Naive thymus-derived CD4-positive, alpha-beta T cell (primary cell): ENCODE data around the gene CFAP57. TPM values are rescaled to one million over a fixed set of nuclear protein-coding genes. Genes with fewer than 3 reads are reported as not detected.
A peak's percentile ranks its signal among the peaks of the same experiment; 100 is the strongest.

Source experiments
- ATAC-seq: fragments of 150-1000 bp; cut with Tn5 transposase; 2 replicates; pipeline ENCODE4 v1.10.0; 2021; ENCODE audit warnings: mild to moderate bottlenecking, moderate library complexity
- CTCF ChIA-PET: fragments of 350-600 bp; sonication (Branson Sonifier 250); formaldehyde crosslinking; loops from one replicate; lab custom pipeline; 2021; ENCODE audit warnings: antibody characterized with exemption; lab: Charles Lee
- POLR2A ChIA-PET: fragments of 350-600 bp; sonication (Branson Sonifier 250); formaldehyde crosslinking; loops from one replicate; lab custom pipeline; 2021; ENCODE audit warnings: antibody characterized with exemption, inconsistent platforms; lab: Charles Lee
- DNase-seq, 9 donors: peaks; one replicate each; pipeline versions ENCODE4 v3.0.0 to v3.0.0-alpha.2; 2020 to 2022; ENCODE audit warnings: mixed read lengths in 1 of 9
- H3K27ac ChIP-seq: one replicate; pipeline ENCODE4 v1.7.0; 2013; ENCODE audit warnings: mild to moderate bottlenecking, low read depth, low read length, moderate library complexity
- H3K27me3 ChIP-seq, 2 donors: one replicate each; pipeline ENCODE4 v1.7.0; 2013; ENCODE audit warnings: low read length in 2 of 2, mild to moderate bottlenecking in 2 of 2, moderate library complexity in 2 of 2; ENCODE audit not compliant: control insufficient read depth in 2 of 2, insufficient read depth in 2 of 2
- H3K36me3 ChIP-seq, 3 experiments: 1 replicate in 2 of 3; 2 replicates in 1 of 3; pipeline ENCODE4 v1.7.0; 2013; ENCODE audit warnings: low read length in 3 of 3, mild to moderate bottlenecking in 3 of 3, moderate library complexity in 1 of 3; ENCODE audit not compliant: insufficient read depth in 3 of 3, control insufficient read depth in 2 of 3
- H3K4me1 ChIP-seq, 2 donors: one replicate each; pipeline ENCODE4 v1.7.0; 2013; ENCODE audit warnings: low read length in 2 of 2, mild to moderate bottlenecking in 2 of 2, moderate library complexity in 1 of 2; ENCODE audit not compliant: control insufficient read depth in 2 of 2, insufficient read depth in 2 of 2
- H3K4me3 ChIP-seq: 2 replicates; pipeline ENCODE4 v1.7.0; 2013; ENCODE audit warnings: mild to moderate bottlenecking, low read length
- H3K9me3 ChIP-seq, 3 experiments: 1 replicate in 2 of 3; 2 replicates in 1 of 3; pipeline ENCODE4 v1.7.0; 2013; ENCODE audit warnings: low read length in 3 of 3; ENCODE audit not compliant: control insufficient read depth in 2 of 3
- H3K27ac Mint-ChIP-seq, 9 donors: one replicate each; pipeline ENCODE4 v1.8.0; 2020 to 2022; ENCODE audit warnings: mixed read lengths in 9 of 9, mild to moderate bottlenecking in 8 of 9, moderate library complexity in 5 of 9, inconsistent platforms in 2 of 9
- H3K27me3 Mint-ChIP-seq, 5 donors: one replicate each; pipeline ENCODE4 v1.8.0; 2021 to 2022; ENCODE audit warnings: mixed read lengths in 5 of 5, mild to moderate bottlenecking in 1 of 5
- H3K36me3 Mint-ChIP-seq, 5 donors: one replicate each; pipeline ENCODE4 v1.8.0; 2020 to 2022; ENCODE audit warnings: mixed read lengths in 5 of 5, mild to moderate bottlenecking in 3 of 5, inconsistent platforms in 1 of 5
- H3K4me1 Mint-ChIP-seq, 7 donors: one replicate each; pipeline ENCODE4 v1.8.0; 2020 to 2022; ENCODE audit warnings: mixed read lengths in 7 of 7, mild to moderate bottlenecking in 3 of 7, inconsistent platforms in 1 of 7
- H3K4me3 Mint-ChIP-seq, 10 donors: one replicate each; pipeline ENCODE4 v1.8.0; 2020 to 2022; ENCODE audit warnings: mild to moderate bottlenecking in 10 of 10, mixed read lengths in 10 of 10, moderate library complexity in 6 of 10, inconsistent platforms in 2 of 10
- H3K9me3 Mint-ChIP-seq, 11 donors: one replicate each; pipeline ENCODE4 v1.8.0; 2020 to 2022; ENCODE audit warnings: mixed read lengths in 11 of 11, mild to moderate bottlenecking in 4 of 11, inconsistent platforms in 1 of 11, moderate library complexity in 1 of 11
- intact Hi-C, 2 donors: fragments of 100-400 bp; cut with micrococcal nuclease; formaldehyde crosslinking; loops; one replicate each; pipeline ENCODE4 v1.15.1; 2023
- polyA plus RNA-seq, 2 donors: library from polyadenylated mRNA; unstranded; fragments of 300-500 nt; fragmentation: Illumina TruSeq; gene quantifications; one replicate each; pipeline ENCODE4 v1.2.3, GENCODE V29; 2021
- total RNA-seq, 6 experiments: library from RNA in 5 of 6; stranded (reverse) in 5 of 6; gene quantifications; 1 replicate in 5 of 6; 2 replicates in 1 of 6; pipeline ENCODE4 v1.2.3 and lab custom pipeline; 2021 to 2026

CFAP57 gene
- total and polyA plus RNA-seq, 7 experiments from 2014 or later: 0.07 TPM; not detected in 6

- Mint-ChIP-seq H3K4me1 (peaks cover 0 to 2% (median 0%) of the 10 kb centered on the region in 7 donors), H3K27ac (no peak overlapping the region), H3K27me3 (peaks cover 0 to 15% (median 4%) of the 10 kb centered on the region in 5 donors), H3K4me3 (no peak overlapping the region), H3K36me3 (peaks cover 0 to 4% (median 0%) of the 10 kb centered on the region in 5 donors), H3K9me3 (no peaks in the 10 kb centered on the region)
- Histone ChIP-seq H3K4me1 (no peaks in the 10 kb centered on the region), H3K4me3 (no peak overlapping the region), H3K9me3 (no peaks in the 10 kb centered on the region), H3K36me3 (no peaks in the 10 kb centered on the region), H3K27ac (no peak overlapping the region), H3K27me3 (no peaks in the 10 kb centered on the region)
- intact Hi-C loops: no loop called here
- no peak for DNase-seq
- CTCF ChIA-PET: no interaction called here
- POLR2A ChIA-PET: no interaction called here
- ATAC-seq: no peak
Measured at GRCh38 chr1:43286533-43286932, 114.4 kb downstream of the CFAP57 start.

GRCh38 chr1:43288058-43288784 is 116.1 kb downstream of the CFAP57 start:
- Histone ChIP-seq H3K4me1 (no peaks in the 10 kb centered on the region), H3K27ac (no peak overlapping the region), H3K9me3 (no peaks in the 10 kb centered on the region), H3K27me3 (no peaks in the 10 kb centered on the region), H3K4me3 (no peak overlapping the region), H3K36me3 (no peaks in the 10 kb centered on the region)
- peaks cover 0 to 14% (median 4%) of the 10 kb centered on the region in 5 donors for H3K27me3 Mint-ChIP-seq
- H3K36me3 Mint-ChIP-seq: peaks cover 0 to 4% (median 0%) of the 10 kb centered on the region in 5 donors
- ChIA-PET CTCF (no interaction called here), POLR2A (interaction anchor here (0.5 kb wide), 1 partner anchor 10 kb away, joined by 3 read pairs; no protein-coding TSS in a partner anchor)
- DNase-seq (no peak), ATAC-seq (no peak)
- no peak overlapping the region for H3K4me3 Mint-ChIP-seq
- H3K4me1 Mint-ChIP-seq: peaks cover 0 to 3% (median 2%) of the 10 kb centered on the region in 7 donors
- intact Hi-C loops: no loop called here
- H3K27ac Mint-ChIP-seq: no peak overlapping the region
- H3K9me3 Mint-ChIP-seq: no peaks in the 10 kb centered on the region

- H3K27me3 Mint-ChIP-seq: peaks cover 0 to 14% (median 4%) of the 10 kb centered on the region in 5 donors
Measured at GRCh38 chr1:43288785-43289706, 116.9 kb downstream of the CFAP57 start.

GRCh38 chr1:43292216-43292615 is 120.1 kb downstream of the CFAP57 start:
- Mint-ChIP-seq H3K9me3 (no peaks in the 10 kb centered on the region), H3K4me3 (no peak overlapping the region), H3K27me3 (peaks cover 0 to 13% (median 2%) of the 10 kb centered on the region in 5 donors), H3K27ac (no peak overlapping the region), H3K36me3 (peaks cover 0 to 4% (median 0%) of the 10 kb centered on the region in 5 donors), H3K4me1 (peaks cover 5 to 27% (median 22%) of the 10 kb centered on the region in 7 donors)
- Histone ChIP-seq H3K9me3 (no peaks in the 10 kb centered on the region), H3K27ac (no peak overlapping the region), H3K4me1 (peaks cover 8 to 16% of the 10 kb centered on the region in 2 donors), H3K4me3 (no peak overlapping the region), H3K36me3 (no peaks in the 10 kb centered on the region), H3K27me3 (no peaks in the 10 kb centered on the region)
- ChIA-PET POLR2A (no interaction called here), CTCF (no interaction called here)
- ATAC-seq: no peak
- intact Hi-C loops: no loop called here
- no peak for DNase-seq

More at GRCh38 chr1:43288785-43289706, 116.9 kb downstream of the CFAP57 start:
- DNase-seq: no peak
- Mint-ChIP-seq H3K9me3 (no peaks in the 10 kb centered on the region), H3K4me1 (peaks cover 0 to 5% (median 3%) of the 10 kb centered on the region in 7 donors), H3K27ac (no peak overlapping the region), H3K36me3 (peaks cover 0 to 4% (median 0%) of the 10 kb centered on the region in 5 donors), H3K4me3 (no peak overlapping the region)
- ATAC-seq: no peak
- Histone ChIP-seq H3K36me3 (no peaks in the 10 kb centered on the region), H3K27me3 (no peaks in the 10 kb centered on the region), H3K9me3 (no peaks in the 10 kb centered on the region), H3K4me1 (no peaks in the 10 kb centered on the region), H3K27ac (no peak overlapping the region), H3K4me3 (no peak overlapping the region)
- intact Hi-C loops: no loop called here
- CTCF ChIA-PET: no interaction called here
- POLR2A ChIA-PET: no interaction called here

GRCh38 chr1:43292679-43293078 is 120.5 kb downstream of the CFAP57 start:
- intact Hi-C loops: no loop called here
- POLR2A ChIA-PET: no interaction called here

GRCh38 chr1:43293176-43293575 is 121.0 kb downstream of the CFAP57 start:
- Mint-ChIP-seq H3K4me1 (peaks cover 4 to 29% (median 22%) of the 10 kb centered on the region in 7 donors), H3K36me3 (no peaks in the 10 kb centered on the region), H3K27me3 (peaks cover 0 to 4% (median 0%) of the 10 kb centered on the region in 5 donors), H3K27ac (peak overlapping the region in 1 of 9 donors; percentile 53), H3K9me3 (no peaks in the 10 kb centered on the region), H3K4me3 (no peak overlapping the region)
- DNase-seq (no peak), ATAC-seq (no peak)
- no peaks in the 10 kb centered on the region for H3K27me3 ChIP-seq
- no peaks in the 10 kb centered on the region for H3K9me3 ChIP-seq
- intact Hi-C loops: no loop called here
- no peak overlapping the region for H3K4me3 ChIP-seq
- H3K4me1 ChIP-seq: peaks cover 8 to 16% of the 10 kb centered on the region in 2 donors
- POLR2A ChIA-PET: no interaction called here
- CTCF ChIA-PET: no interaction called here
- no peaks in the 10 kb centered on the region for H3K36me3 ChIP-seq
- no peak overlapping the region for H3K27ac ChIP-seq

More at GRCh38 chr1:43292679-43293078, 120.5 kb downstream of the CFAP57 start:
- ATAC-seq: no peak
- Histone ChIP-seq H3K27me3 (no peaks in the 10 kb centered on the region), H3K4me3 (no peak overlapping the region), H3K9me3 (no peaks in the 10 kb centered on the region), H3K36me3 (no peaks in the 10 kb centered on the region), H3K27ac (no peak overlapping the region), H3K4me1 (peaks cover 8 to 16% of the 10 kb centered on the region in 2 donors)
- Mint-ChIP-seq H3K4me3 (no peak overlapping the region), H3K9me3 (no peaks in the 10 kb centered on the region), H3K4me1 (peaks cover 4 to 27% (median 22%) of the 10 kb centered on the region in 7 donors), H3K27me3 (peaks cover 0 to 8% (median 0%) of the 10 kb centered on the region in 5 donors), H3K27ac (no peak overlapping the region), H3K36me3 (peaks cover 0 to 2% (median 0%) of the 10 kb centered on the region in 5 donors)
- DNase-seq: no peak
- CTCF ChIA-PET: no interaction called here
